ENCODE measurements around the gene FRS2.

The FRS2 gene

GRCh38 chr12:69620921-69621320 lies 150.7 kb downstream of the FRS2 start:
- DNase-seq (ENCODE audit: extremely low read depth in 1 of 2, low read depth in 1 of 2): no peak

- DNase-seq (ENCODE audit: extremely low read depth in 1 of 2, low read depth in 1 of 2): no peak
These were observed 151.4 kb downstream of the FRS2 start for GRCh38 chr12:69621551-69621950.

- DNase-seq (ENCODE audit: extremely low read depth in 1 of 2, low read depth in 1 of 2): no peak
These were observed 153.8 kb downstream of the FRS2 start for GRCh38 chr12:69623970-69624369.

- no peak for DNase-seq (ENCODE audit: extremely low read depth in 1 of 2, low read depth in 1 of 2)
These were observed 157.3 kb downstream of the FRS2 start for GRCh38 chr12:69627501-69627900.
